ENCODE data around the gene ZNF346. TPM values are rescaled to one million over a fixed set of nuclear protein-coding genes. Genes with fewer than 3 reads are reported as not detected.

The ZNF346 gene
- total RNA-seq, 3 donors from 2014 or later = 13.6 to 28.2 (median 19.2) TPM

DNA sequence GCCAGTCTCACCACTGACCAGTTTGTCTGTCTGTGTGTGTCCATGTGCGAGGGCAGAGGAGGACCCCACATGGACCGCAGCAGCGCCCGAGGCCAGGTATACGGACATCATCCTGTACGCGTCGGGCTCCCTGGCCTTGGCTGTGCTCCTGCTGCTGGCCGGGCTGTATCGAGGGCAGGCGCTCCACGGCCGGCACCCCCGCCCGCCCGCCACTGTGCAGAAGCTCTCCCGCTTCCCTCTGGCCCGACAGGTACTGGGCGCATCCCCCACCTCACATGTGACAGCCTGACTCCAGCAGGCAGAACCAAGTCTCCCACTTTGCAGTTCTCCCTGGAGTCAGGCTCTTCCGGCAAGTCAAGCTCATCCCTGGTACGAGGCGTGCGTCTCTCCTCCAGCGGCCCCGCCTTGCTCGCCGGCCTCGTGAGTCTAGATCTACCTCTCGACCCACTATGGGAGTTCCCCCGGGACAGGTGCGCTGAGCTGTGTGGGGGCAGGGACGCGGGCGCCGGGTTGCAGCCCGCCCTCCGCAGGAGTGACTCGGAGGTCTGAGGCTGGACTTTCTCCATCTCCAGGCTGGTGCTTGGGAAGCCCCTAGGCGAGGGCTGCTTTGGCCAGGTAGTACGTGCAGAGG is 70.7 kb downstream of the ZNF346 start:
- H3K27me3 ChIP-seq = no peaks in the 10 kb centered on the region
- TF ChIP-seq, protein P1, sequence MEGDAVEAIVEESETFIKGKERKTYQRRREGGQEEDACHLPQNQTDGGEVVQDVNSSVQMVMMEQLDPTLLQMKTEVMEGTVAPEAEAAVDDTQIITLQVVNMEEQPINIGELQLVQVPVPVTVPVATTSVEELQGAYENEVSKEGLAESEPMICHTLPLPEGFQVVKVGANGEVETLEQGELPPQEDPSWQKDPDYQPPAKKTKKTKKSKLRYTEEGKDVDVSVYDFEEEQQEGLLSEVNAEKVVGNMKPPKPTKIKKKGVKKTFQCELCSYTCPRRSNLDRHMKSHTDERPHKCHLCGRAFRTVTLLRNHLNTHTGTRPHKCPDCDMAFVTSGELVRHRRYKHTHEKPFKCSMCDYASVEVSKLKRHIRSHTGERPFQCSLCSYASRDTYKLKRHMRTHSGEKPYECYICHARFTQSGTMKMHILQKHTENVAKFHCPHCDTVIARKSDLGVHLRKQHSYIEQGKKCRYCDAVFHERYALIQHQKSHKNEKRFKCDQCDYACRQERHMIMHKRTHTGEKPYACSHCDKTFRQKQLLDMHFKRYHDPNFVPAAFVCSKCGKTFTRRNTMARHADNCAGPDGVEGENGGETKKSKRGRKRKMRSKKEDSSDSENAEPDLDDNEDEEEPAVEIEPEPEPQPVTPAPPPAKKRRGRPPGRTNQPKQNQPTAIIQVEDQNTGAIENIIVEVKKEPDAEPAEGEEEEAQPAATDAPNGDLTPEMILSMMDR (IDR thresholded peaks at IDR 0.05) = no peak
- TF ChIP-seq POLR2A (IDR thresholded peaks at IDR 0.05) = no peak
- TF ChIP-seq POLR2AphosphoS5 (IDR thresholded peaks at IDR 0.05) = no peak
- H3K9me3 ChIP-seq = no peaks in the 10 kb centered on the region
- H3K4me1 ChIP-seq = no peaks in the 10 kb centered on the region
- H3K27ac ChIP-seq = no peak overlapping the region
- no peak overlapping the region for H3K4me3 ChIP-seq
- no peak for DNase-seq (ENCODE audit: low spot score in 2 of 2)
- H3K36me3 ChIP-seq = no peaks in the 10 kb centered on the region
- intact Hi-C loops (cut with DNase I; ENCODE audit: low total_unique reads) = loop anchor here (5.0 kb wide), 1 partner anchor 1534 kb away; the partner anchor contains the start of gene CLK4

DNA sequence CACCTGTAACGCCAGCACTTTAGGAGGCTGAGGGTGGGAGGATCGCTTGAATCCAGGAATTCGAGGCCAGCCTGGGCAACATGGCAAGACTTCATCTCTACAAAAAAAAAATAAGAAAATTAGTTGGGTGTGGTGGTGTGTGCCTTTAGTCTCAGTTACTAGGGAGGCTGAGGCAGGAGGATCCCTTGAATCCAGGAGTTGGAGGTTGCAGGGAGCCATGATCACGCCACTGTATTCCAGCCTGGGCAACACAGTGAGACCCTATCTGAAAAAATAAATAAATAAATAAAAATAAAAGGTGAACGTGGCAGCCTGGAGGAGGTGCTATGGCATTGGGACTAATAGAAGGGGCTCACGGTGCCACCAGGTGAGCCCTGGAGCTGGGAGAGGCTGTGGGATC is 71.3 kb downstream of the ZNF346 start:
- TF ChIP-seq POLR2AphosphoS5 (IDR thresholded peaks at IDR 0.05) (no peak), POLR2A (IDR thresholded peaks at IDR 0.05) (no peak)
- TF ChIP-seq, protein P1 (IDR thresholded peaks at IDR 0.05) = no peak
- intact Hi-C loops (cut with DNase I; ENCODE audit: low total_unique reads) = loop anchor here (5.0 kb wide), 1 partner anchor 1533 kb away; the partner anchor contains the start of gene CLK4
- H3K9me3 ChIP-seq = no peaks in the 10 kb centered on the region
- no peaks in the 10 kb centered on the region for H3K4me1 ChIP-seq
- H3K36me3 ChIP-seq = no peaks in the 10 kb centered on the region
- H3K27ac ChIP-seq = no peak overlapping the region
- DNase-seq (ENCODE audit: low spot score in 2 of 2) = no peak
- H3K4me3 ChIP-seq = no peak overlapping the region
- H3K27me3 ChIP-seq = no peaks in the 10 kb centered on the region

DNA sequence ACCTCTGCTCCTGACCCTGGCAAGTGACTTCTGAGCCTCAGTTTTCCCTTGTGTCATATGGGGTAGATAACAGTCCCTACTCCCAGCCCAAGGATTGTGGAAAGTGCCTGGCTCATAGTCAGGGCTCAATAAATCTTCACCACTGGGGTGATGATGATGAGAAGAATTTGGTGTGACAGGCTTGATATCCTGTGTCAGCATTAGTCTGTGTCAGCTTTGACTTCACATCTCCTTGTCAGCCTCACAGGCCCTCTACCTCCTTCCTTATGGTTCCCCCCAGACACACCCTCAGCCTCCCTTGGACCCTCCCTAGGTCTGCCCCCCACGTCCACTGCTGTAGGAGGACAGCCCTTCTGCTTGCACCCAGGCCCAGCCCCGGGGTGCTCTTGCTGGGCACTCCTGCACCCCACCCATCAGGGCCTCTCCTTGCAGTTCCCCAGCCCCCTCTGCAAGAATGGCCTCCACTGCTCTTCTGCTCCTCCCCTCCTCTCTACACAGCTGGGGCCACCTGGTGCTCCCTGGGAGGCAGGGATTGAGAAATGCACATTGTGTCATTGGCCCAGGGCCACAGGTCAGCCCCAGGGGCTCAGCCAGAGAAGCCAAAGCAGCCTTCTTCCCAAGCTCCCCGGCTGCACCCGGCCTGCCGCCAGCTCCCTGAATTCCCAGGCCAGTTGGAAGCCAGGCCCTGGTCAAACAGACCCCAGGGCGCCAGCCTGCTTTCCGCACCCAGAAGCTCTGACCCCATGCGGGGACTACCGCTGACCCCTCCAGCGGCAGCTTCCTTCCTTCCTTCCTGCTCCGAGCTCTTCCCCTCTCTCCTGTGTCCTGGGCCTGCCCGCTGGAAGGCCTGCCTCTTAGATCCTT is 72.0 kb downstream of the ZNF346 start:
- no peaks in the 10 kb centered on the region for H3K9me3 ChIP-seq
- TF ChIP-seq, protein P1 (IDR thresholded peaks at IDR 0.05) = no peak
- TF ChIP-seq POLR2AphosphoS5 (IDR thresholded peaks at IDR 0.05) (no peak), POLR2A (IDR thresholded peaks at IDR 0.05) (no peak)
- H3K4me1 ChIP-seq = no peaks in the 10 kb centered on the region
- no peak overlapping the region for H3K4me3 ChIP-seq
- intact Hi-C loops (cut with DNase I; ENCODE audit: low total_unique reads) = loop anchor here (5.0 kb wide), 1 partner anchor 1533 kb away; the partner anchor contains the start of gene CLK4
- H3K27ac ChIP-seq = peak overlapping the region in 1 of 2 donors; percentile 10
- H3K27me3 ChIP-seq = no peaks in the 10 kb centered on the region
- DNase-seq (ENCODE audit: low spot score in 2 of 2) = peak in 1 of 2 donors; percentile 72
- H3K36me3 ChIP-seq = no peaks in the 10 kb centered on the region

DNA sequence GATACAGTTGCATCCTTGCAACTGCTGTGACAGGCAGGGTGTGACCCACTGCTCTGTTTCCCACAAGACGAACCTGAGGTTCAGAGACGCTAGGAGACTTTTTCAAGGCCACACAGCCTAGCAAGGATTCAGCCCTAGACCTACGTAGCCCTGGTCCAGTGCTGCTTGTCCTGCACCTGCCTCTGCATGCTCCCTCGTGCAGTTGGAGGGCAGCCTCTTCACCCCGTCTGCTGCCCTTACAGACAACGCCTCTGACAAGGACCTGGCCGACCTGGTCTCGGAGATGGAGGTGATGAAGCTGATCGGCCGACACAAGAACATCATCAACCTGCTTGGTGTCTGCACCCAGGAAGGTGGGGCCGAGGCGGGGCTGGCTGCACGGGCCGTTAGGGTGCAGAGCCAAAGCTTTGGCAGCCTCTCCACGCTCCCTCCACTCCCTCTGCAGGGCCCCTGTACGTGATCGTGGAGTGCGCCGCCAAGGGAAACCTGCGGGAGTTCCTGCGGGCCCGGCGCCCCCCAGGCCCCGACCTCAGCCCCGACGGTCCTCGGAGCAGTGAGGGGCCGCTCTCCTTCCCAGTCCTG is 72.7 kb downstream of the ZNF346 start:
- no peaks in the 10 kb centered on the region for H3K27me3 ChIP-seq
- H3K36me3 ChIP-seq = no peaks in the 10 kb centered on the region
- TF ChIP-seq POLR2AphosphoS5 (IDR thresholded peaks at IDR 0.05) (no peak), POLR2A (IDR thresholded peaks at IDR 0.05) (no peak)
- TF ChIP-seq, protein P1 (IDR thresholded peaks at IDR 0.05) = no peak
- H3K4me3 ChIP-seq = no peak overlapping the region
- no peaks in the 10 kb centered on the region for H3K4me1 ChIP-seq
- H3K9me3 ChIP-seq = no peaks in the 10 kb centered on the region
- peak overlapping the region in 1 of 2 donors; percentile 10 for H3K27ac ChIP-seq
- intact Hi-C loops (cut with DNase I; ENCODE audit: low total_unique reads) = no loop called here
- DNase-seq (ENCODE audit: low spot score in 2 of 2) = no peak

All from breast epithelium (tissue), 4 donors.